Activated CD8-positive, alpha-beta memory T cell treated with anti-CD3 and anti-CD28 coated beads, Interleukin-2, amount 50 U/mL, for 24 hours (primary cell): ENCODE measurements around the gene RBL2.
"Not testable (repeated sequence)": the region's sequence is repeated elsewhere in the genome, so short reads cannot be mapped to it uniquely, and the experiment has no call there.

Experiments used
- DNase-seq: peaks from one replicate; pipeline ENCODE4 v3.0.0-alpha.2; 2020; ENCODE audit errors: extremely low read depth

Gene RBL2

DNA sequence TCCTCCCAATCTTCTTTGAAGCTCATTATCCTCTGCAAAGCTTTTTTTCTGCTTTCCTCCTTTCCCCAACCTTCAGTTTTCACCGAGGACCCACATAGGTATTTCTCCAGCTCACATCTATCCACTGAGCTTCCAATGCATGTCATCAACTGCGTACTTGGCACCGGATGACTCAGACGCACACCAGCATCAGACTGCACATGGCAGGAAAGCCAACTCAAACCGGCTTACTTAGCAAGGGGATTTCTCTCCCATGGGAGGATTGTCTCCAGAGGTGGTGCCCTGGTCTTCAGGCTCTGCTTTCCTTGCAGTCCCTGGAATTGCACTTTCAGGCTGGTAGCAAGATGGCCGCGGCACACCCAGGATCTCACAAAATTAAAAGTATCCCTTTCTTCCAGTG is 70.4 kb downstream of the RBL2 start:
- no peak for DNase-seq

GRCh38 chr16:53506254-53506653 is 72.0 kb downstream of the RBL2 start:
- no peak for DNase-seq

- no peak for DNase-seq
Measured at GRCh38 chr16:53507464-53508179, 73.4 kb downstream of the RBL2 start.

GRCh38 chr16:53509906-53510703 is 75.8 kb downstream of the RBL2 start:
- no peak for DNase-seq

GRCh38 chr16:53510704-53511070 is 76.4 kb downstream of the RBL2 start:
- DNase-seq, result no peak

GRCh38 chr16:53511084-53511402 is 76.8 kb downstream of the RBL2 start:
- DNase-seq, result no peak

DNA sequence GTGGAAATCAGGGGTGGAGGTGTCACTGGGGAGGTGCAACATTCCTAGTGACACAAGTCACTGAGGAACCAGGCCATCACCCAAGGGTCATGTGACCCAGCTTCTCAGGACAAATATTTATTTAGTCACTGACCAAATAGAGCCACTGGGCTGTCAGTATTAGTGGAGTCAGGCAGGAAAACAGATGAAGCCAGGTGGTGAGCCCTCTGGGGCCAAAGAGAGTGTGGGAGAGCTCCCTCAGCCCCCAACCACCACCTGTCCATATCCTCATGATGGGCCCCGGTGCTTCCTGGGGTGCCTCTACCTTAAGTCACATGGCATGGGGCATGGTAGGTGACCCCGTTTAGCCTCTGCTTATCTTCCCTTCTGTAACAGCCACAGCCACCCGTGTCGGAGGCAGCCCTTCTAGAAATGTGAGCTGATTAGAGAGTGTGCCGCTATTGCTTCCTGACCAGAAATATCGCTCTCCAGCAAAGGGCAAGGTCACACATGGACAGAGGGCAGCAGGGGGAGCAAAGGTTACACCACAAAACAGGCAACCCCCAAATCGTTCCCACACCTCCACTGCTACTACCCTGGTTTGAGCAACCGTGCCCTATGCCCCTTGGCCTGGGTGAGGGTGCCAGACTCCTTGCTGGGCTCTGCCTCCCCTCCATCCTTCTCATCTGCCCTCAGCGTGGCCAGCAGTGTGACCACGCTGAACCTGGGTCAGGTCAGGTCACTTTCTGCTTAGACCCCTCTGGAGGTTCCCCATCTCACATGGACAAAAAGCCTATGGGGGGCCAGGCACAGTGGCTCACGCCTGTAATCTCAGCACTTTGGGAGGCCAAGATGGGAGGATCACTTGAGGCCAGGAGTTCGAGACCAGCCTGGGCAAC is 77.4 kb downstream of the RBL2 start:
- DNase-seq, result no peak

- not testable (repeated sequence) for DNase-seq
Measured at GRCh38 chr16:53512795-53513194, 78.5 kb downstream of the RBL2 start.

- DNase-seq, result no peak
Measured at GRCh38 chr16:53515259-53515658, 81.0 kb downstream of the RBL2 start.

GRCh38 chr16:53515811-53516210 is 81.5 kb downstream of the RBL2 start:
- no peak for DNase-seq

DNA sequence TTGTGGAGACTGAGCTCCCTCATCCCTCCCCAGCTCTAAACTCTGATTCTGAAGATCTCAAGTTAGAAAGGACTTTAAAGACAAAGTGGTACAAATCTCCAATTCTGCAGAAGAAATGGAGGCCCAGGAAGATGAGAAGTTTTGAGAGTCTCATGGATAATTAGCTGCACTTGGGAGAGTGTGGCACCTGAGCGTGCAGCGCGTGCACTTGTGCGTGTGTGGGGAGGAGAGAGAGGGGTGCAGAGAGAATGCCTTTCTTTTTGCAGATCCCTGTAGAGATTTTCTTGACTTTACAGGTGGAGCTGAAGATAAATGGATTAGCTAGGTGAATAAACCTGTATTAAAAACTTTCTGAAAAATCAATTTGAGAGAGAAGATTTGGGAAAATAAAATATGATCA is 83.6 kb downstream of the RBL2 start:
- no peak for DNase-seq

GRCh38 chr16:53518550-53519416 is 84.5 kb downstream of the RBL2 start:
- peak; percentile 57 for DNase-seq

DNA sequence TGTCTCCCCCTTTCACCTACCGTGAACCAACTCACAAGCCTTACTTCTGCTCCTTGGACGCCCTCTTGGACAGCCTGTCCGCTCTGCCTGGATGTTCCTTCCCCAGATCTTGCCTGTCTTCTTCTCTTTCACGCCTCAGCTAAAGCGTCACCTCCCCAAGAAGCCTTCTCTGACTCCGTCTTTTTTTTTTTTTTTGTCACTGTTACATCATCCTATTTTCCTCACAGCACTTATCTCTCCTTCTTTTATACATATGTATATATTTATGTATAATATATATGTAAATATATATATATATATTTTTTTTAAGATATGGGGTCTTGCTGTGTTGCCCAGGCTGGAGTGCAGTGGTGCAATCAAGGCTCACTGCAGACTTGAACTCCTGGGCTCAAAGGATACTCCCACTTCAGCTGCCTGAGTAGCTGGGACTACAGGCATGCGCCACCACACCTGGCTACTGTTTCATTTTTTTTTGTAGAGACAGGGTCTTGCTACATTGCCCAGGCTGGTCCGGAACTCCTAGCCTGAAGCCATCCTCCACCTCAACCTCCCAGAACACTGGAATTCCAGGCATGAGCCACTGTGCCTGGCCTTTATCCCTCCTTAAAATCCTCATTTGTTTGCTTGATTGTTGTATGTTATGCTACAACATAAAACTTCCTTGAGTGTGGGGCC is 85.3 kb downstream of the RBL2 start:
- no peak for DNase-seq

- DNase-seq, result no peak
Measured at GRCh38 chr16:53523126-53523804, 89.0 kb downstream of the RBL2 start.

DNA sequence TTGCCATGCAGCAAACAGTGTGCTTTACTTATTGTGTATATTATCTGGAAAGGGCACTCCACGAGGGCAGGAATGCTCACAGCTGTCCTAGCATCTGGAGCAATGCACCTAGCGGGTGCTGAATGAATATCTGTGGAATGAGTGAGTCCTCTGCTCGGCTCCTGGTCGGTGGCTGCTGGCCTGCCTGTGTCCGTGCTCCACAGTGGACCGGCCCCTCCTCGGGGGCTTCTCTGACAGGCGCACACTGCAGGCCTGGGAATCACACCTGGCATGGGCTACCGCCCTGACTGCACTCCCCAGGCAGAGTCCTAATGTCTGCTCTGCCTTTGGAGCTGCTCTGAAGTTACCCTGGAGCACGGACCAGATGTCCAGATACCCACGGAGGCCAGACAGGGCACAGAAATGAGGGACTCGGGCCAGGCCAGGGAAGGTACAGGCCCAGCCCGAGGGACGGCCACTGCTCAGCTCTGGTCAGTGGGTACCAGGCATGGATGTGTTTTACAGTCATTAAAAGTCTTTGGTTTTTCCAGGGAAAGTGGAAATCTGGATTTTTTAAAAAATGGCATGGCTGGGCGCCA is 89.8 kb downstream of the RBL2 start:
- DNase-seq, result no peak

- no peak for DNase-seq
Measured at GRCh38 chr16:53528797-53529196, 94.5 kb downstream of the RBL2 start.

- no peak for DNase-seq
Measured at GRCh38 chr16:53529513-53529912, 95.2 kb downstream of the RBL2 start.

DNA sequence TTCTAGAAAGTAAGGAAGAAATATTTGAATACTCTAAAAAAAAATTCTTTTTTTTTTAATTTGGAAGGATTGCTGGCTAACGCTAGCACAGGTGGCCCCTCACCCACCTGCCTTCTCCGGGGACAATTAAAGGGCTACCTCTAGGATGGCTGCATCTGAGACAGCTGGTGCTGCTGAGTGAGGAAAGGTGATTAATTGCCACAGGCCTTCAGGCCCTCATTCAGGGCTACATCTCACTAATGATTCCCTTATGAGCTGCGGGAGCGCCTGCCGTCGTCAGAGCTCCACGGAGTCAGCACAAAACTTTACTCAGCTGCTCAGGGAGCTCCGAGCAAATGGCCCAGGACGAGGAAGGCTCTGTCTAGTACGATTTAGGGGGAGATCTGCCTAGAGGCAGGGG is 95.8 kb downstream of the RBL2 start:
- DNase-seq, result no peak

DNA sequence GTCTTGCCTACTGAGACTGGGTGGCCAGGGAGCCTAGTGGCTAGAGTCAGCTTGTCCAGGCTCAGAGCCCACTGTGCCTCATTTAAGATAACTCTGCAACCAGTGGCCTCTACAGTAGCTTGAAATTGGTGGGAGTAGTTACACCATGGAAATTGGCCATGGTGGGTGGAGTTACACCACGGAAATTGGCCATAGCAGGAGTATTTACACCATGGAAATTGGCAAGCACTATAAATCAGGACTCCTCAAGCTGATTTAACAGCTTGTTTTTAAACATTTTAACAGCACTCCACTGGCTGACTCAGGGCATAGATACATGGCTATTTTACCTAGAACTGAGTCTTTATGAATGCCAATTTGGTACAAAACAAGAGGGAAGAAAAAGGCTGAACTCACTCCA is 96.5 kb downstream of the RBL2 start:
- DNase-seq, result no peak

GRCh38 chr16:53534206-53534605 is 99.9 kb downstream of the RBL2 start:
- DNase-seq, result no peak
